Endothelial cell of umbilical vein (primary cell): ENCODE measurements around the gene RAB14. TPM values are rescaled to one million over a fixed set of nuclear protein-coding genes. Genes with fewer than 3 reads are reported as not detected.

ENCODE experiments used
- BruUV-seq: library from RNA; stranded (reverse); fragments of 400-500 nt; replicated peaks from 2 replicates; lab custom pipeline; 2021; lab: Mats Ljungman, UMichigan
- CTCF ChIA-PET: fragments of 300-600, 350-600 bp; sonication (Branson Sonifier 250); formaldehyde crosslinking; loops from one replicate; lab custom pipeline; 2021; ENCODE audit warnings: antibody characterized with exemption, inconsistent platforms; lab: Charles Lee
- POLR2A ChIA-PET: fragments of 300-600, 350-600 bp; sonication (Branson Sonifier 250); formaldehyde crosslinking; loops from one replicate; lab custom pipeline; 2021; ENCODE audit warnings: antibody characterized with exemption, inconsistent platforms; lab: Charles Lee
- DNase-seq: peaks from one replicate; pipeline ENCODE4 v3.0.0-alpha.2; 2011; ENCODE audit warnings: low read depth, low spot score
- FAIRE-seq: peaks from 2 replicates; lab custom pipeline; 2011; peaks lifted over from hg19 to GRCh38; lab: Jason Lieb, UNC
- H2AFZ ChIP-seq: 2 replicates; pipeline ENCODE4 v1.6.0; 2012; ENCODE audit warnings: low read depth, low read length, control low read depth, inconsistent platforms
- H3K27ac ChIP-seq: 2 replicates; pipeline ENCODE4 v1.5.1; 2011; ENCODE audit warnings: low read depth, mild to moderate bottlenecking, control low read depth, low read length, moderate library complexity; ENCODE audit not compliant: insufficient read depth
- H3K27me3 ChIP-seq, 2 experiments: 2 replicates each; pipeline versions ENCODE4 v1.6.0 to v1.6.1; 2011; ENCODE audit warnings: low read length in 2 of 2, mixed read lengths in 1 of 2; ENCODE audit not compliant: control insufficient read depth in 2 of 2, insufficient read depth in 2 of 2
- H3K36me3 ChIP-seq, 2 experiments: 2 replicates in 1 of 2; 3 replicates in 1 of 2; pipeline ENCODE4 v1.5.1; 2011; ENCODE audit warnings: low read length in 2 of 2, mild to moderate bottlenecking in 1 of 2, moderate library complexity in 1 of 2; ENCODE audit not compliant: control insufficient read depth in 2 of 2, insufficient read depth in 2 of 2; ENCODE audit errors: extremely low read depth in 1 of 2
- H3K4me1 ChIP-seq: 3 replicates; pipeline ENCODE4 v1.5.1; 2011; ENCODE audit warnings: mild to moderate bottlenecking, low read length; ENCODE audit not compliant: control insufficient read depth, insufficient read depth; ENCODE audit errors: extremely low read depth
- H3K4me2 ChIP-seq: 2 replicates; pipeline ENCODE4 v1.6.1; 2011; ENCODE audit warnings: low read length, control low read depth, mixed read lengths; ENCODE audit not compliant: insufficient read depth
- H3K4me3 ChIP-seq, 3 experiments: fragments of 200-600 bp in 1 of 3; sonication (generic), shearing (Covaris generic) in 1 of 3; replicated peaks in 1 of 3; 2 replicates each; pipeline ENCODE4 v1.5.1; 2011 to 2016; ENCODE audit warnings: control low read depth in 3 of 3, low read length in 3 of 3, mild to moderate bottlenecking in 2 of 3, inconsistent platforms in 1 of 3, low read depth in 1 of 3, moderate library complexity in 1 of 3; ENCODE audit not compliant: insufficient read depth in 1 of 3
- H3K79me2 ChIP-seq: 2 replicates; pipeline ENCODE4 v1.6.0; 2012; ENCODE audit warnings: low read length, inconsistent platforms; ENCODE audit not compliant: control insufficient read depth, insufficient read depth
- H3K9ac ChIP-seq: replicated peaks from 2 replicates; pipeline ENCODE3; 2011; ENCODE audit warnings: low read length, control low read depth; ENCODE audit not compliant: insufficient read depth; ENCODE audit errors: extremely low read depth
- H3K9me1 ChIP-seq: replicated peaks from 3 replicates; pipeline ENCODE4 v1.6.0; 2011; ENCODE audit warnings: mild to moderate bottlenecking, low read length; ENCODE audit not compliant: control insufficient read depth, insufficient read depth; ENCODE audit errors: extremely low read depth
- H3K9me3 ChIP-seq: replicated peaks from 2 replicates; pipeline ENCODE4 v1.5.1; 2012; ENCODE audit warnings: low read length, inconsistent platforms; ENCODE audit not compliant: control insufficient read depth, insufficient read depth
- H4K20me1 ChIP-seq: replicated peaks from 2 replicates; pipeline ENCODE3; 2011; ENCODE audit warnings: mild to moderate bottlenecking, low read length; ENCODE audit not compliant: control insufficient read depth, insufficient read depth; ENCODE audit errors: extremely low read depth
- CTCF ChIP-seq, 2 donors: IDR thresholded peaks; 1 replicate in 1 of 2; 2 replicates in 1 of 2; pipeline ENCODE4 v1.5.1; 2011; ENCODE audit warnings: low read length in 2 of 2, mild to moderate bottlenecking in 2 of 2, moderate library complexity in 2 of 2, control low read depth in 1 of 2, inconsistent platforms in 1 of 2, low read depth in 1 of 2; ENCODE audit not compliant: insufficient read depth in 1 of 2; ENCODE audit errors: extremely low read depth in 1 of 2
- EZH2 ChIP-seq: IDR thresholded peaks from 2 replicates; pipeline ENCODE4 v1.6.1; 2012; ENCODE audit warnings: borderline replicate concordance, low read depth, mild to moderate bottlenecking, moderate library complexity, low read length, inconsistent platforms; ENCODE audit not compliant: severe bottlenecking
- FOS ChIP-seq: IDR thresholded peaks from 2 replicates; pipeline ENCODE4 v1.6.1; 2011; ENCODE audit warnings: mild to moderate bottlenecking, low read length, moderate library complexity, borderline replicate concordance; ENCODE audit not compliant: insufficient read depth
- GATA2 ChIP-seq: IDR thresholded peaks from 2 replicates; pipeline ENCODE4 v1.7.0; 2011; ENCODE audit warnings: low read depth, mild to moderate bottlenecking, moderate library complexity, mixed read lengths, low read length; ENCODE audit not compliant: insufficient read length, insufficient read depth
- JUN ChIP-seq: IDR thresholded peaks from 2 replicates; pipeline ENCODE4 v1.6.1; 2011; ENCODE audit warnings: borderline replicate concordance, low read depth; ENCODE audit not compliant: insufficient read length, insufficient read depth
- MAX ChIP-seq: IDR thresholded peaks from 2 replicates; pipeline ENCODE4 v1.6.1; 2011; ENCODE audit not compliant: insufficient read depth, insufficient read length
- MYC ChIP-seq: IDR thresholded peaks from one replicate; pipeline ENCODE4 v1.6.1; 2011; ENCODE audit warnings: mild to moderate bottlenecking, low read depth, low read length
- POLR2A ChIP-seq: IDR thresholded peaks from 2 replicates; pipeline ENCODE4 v1.6.1; 2012; ENCODE audit warnings: low read depth, mild to moderate bottlenecking, control low read depth, low read length
- POLR2AphosphoS5 ChIP-seq: IDR thresholded peaks from 2 replicates; pipeline ENCODE4 v1.6.1; 2012; ENCODE audit warnings: low read depth, mild to moderate bottlenecking, control low read depth, low read length, moderate library complexity; ENCODE audit not compliant: insufficient read depth
- dilution Hi-C: fragments of 300-500 bp; cut with MboI; formaldehyde crosslinking; loops from one replicate; pipeline ENCODE4 v1.15.0; 2019; ENCODE audit warnings: low sequenced_read_pairs; ENCODE audit not compliant: extremely low pct_ligation_motif_present
- intact Hi-C: fragments of 100-400 bp; cut with micrococcal nuclease; formaldehyde crosslinking; loops from one replicate; pipeline ENCODE4 v1.10.0; 2022
- polyA plus RNA-seq, 4 experiments: library from polyadenylated mRNA; depleted of rRNA in 3 of 4; stranded (reverse) in 3 of 4; unstranded in 1 of 4; fragments of >200 nt; gene quantifications; 2 replicates each; pipeline versions ENCODE4 v1.2.1 to v1.2.3, GENCODE V29; 2011 to 2012; ENCODE audit warnings: missing spikeins in 1 of 4
- total RNA-seq: library from RNA; stranded (reverse); gene quantifications from 2 replicates; pipeline ENCODE4 v1.2.3, GENCODE V29; 2021

RAB14 gene
- total and polyA plus RNA-seq, 2 donors (not counting 3 experiments of a cell fraction or from before 2014, with no cell fraction given): 18.9 to 79.3 TPM

DNA sequence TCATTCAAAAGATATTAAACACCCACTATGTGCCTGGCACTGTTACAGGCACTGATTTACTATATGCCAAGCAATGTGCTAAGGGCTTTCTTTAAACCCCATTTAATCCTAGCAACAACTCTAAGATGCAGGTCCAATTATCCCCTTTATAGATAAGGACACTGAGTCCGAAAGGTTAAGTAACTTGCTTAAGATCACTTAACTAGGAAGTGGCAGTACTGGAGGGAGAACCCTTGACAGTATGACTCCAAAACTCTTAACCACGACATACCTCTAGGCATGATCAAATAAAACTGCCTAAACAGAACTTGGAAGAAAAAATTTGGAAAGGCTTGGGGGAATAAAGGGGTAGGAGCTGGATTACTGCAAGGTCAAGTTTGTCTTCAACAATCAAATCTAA lies 1.7 kb downstream of the RAB14 start:
- peaks cover 38% of the 10 kb centered on the region for H4K20me1 ChIP-seq
- no peaks in the 10 kb centered on the region for H3K27me3 ChIP-seq
- H3K79me2 ChIP-seq: peaks cover 67% of the 10 kb centered on the region
- intact Hi-C loops (loop anchor here (2.0 kb wide), 1 partner anchor 13 kb away; no protein-coding TSS in a partner anchor), dilution Hi-C loops (no loop called here)
- ChIA-PET POLR2A (interaction anchor here (0.6 kb wide), 1 partner anchor 458 kb away, joined by 4 read pairs; no protein-coding TSS in a partner anchor), CTCF (interaction anchor here (1.0 to 2.0 kb wide), 5 partner anchors 10 to 87 kb away, joined by 3 to 6 read pairs (median 4); no protein-coding TSS in a partner anchor)
- no peak overlapping the region for H3K27ac ChIP-seq
- H3K9me3 ChIP-seq: no peaks in the 10 kb centered on the region
- BruUV-seq: no TSS peak
- DNase-seq (peak; percentile 22), FAIRE-seq (peak; percentile 28)
- H3K9ac ChIP-seq: peak overlapping the region; percentile 79
- peak overlapping the region; percentile 91 for H3K4me2 ChIP-seq
- H3K9me1 ChIP-seq: peaks cover 3% of the 10 kb centered on the region
- peaks cover 48% of the 10 kb centered on the region for H3K4me1 ChIP-seq
- no peak for TF ChIP-seq FOS
- no peak for TF ChIP-seq GATA2
- TF ChIP-seq MYC: no peak
- TF ChIP-seq POLR2A: no peak
- TF ChIP-seq JUN: no peak
- no peak for TF ChIP-seq POLR2AphosphoS5
- no peak for TF ChIP-seq MAX
- no peak for TF ChIP-seq EZH2
- TF ChIP-seq CTCF (IDR thresholded peaks at IDR 0.05; ENCODE audit: extremely low read depth in 1 of 2, insufficient read depth in 1 of 2, low read depth in 1 of 2, low read length in 2 of 2): no peak
- H3K4me3 ChIP-seq: peak overlapping the region; percentile 85 to 94 (median 86)
- no peak overlapping the region for H2AFZ ChIP-seq
- H3K36me3 ChIP-seq: no peaks in the 10 kb centered on the region
